ENCODE measurements around the gene GRHPR.
"Not testable (repeated sequence)": the region's sequence is repeated elsewhere in the genome, so short reads cannot be mapped to it uniquely, and the experiment has no call there.

GRHPR gene

DNA sequence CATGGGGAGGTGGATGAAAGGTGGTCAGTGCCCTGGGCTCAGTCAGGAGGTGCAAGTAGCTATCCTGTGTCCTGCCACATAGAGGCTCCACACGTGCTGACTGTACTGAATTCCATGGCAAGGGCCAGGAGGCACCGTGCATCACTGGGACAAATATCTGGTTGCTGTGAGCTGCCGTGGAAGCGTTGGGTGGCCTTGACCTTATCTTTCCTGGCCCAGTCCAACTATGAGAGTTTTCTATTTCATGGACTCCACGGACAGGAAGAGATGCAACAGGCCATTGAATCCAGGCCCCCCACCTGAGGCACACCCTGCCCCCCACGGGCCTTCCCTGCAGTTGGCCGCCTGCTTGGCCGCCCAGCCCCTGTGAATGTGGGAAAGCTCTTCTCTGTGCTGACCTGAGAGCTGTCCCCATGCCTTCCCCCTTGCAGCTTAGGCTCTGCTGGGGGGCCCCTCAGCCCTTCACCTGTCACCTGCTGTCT, 1.7 kb downstream of the GRHPR start:
- DNase-seq = no peak

DNA sequence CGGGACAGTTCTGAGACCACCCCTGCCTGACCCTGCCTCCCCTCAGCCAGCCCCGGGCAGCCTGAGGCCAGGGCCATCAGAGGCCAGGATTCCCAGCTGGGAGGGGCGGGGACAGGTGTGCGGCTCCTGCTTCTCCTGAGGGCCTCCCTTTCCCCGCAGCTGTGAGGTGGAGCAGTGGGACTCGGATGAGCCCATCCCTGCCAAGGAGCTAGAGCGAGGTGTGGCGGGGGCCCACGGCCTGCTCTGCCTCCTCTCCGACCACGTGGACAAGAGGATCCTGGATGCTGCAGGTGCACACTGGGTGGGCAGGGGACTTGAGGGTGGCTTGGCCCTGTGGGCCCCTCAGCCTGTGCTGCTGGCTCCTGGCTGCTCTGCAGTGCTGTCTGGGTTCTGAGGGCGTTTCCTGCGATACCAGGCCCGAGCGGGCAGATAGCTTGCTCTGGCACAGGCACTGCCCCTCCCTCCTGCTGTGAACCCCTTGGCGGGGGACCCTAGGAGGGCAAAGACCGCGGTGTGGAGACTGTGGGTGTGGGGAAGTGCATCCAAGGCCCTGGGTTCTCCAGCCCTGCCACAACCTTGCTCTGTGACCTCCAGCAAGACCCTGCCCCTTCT, 2.3 kb downstream of the GRHPR start:
- DNase-seq = no peak

GRCh38 chr9:37425298-37425752, 2.8 kb downstream of the GRHPR start:
- no peak for DNase-seq

- DNase-seq = not testable (repeated sequence)
Observed at GRCh38 chr9:37426431-37426830, 3.9 kb downstream of the GRHPR start.

- no peak for DNase-seq
Observed at GRCh38 chr9:37426846-37427245, 4.3 kb downstream of the GRHPR start.

- no peak for DNase-seq
Observed at GRCh38 chr9:37428345-37428744, 5.8 kb downstream of the GRHPR start.

GRCh38 chr9:37429441-37430285, 7.2 kb downstream of the GRHPR start:
- no peak for DNase-seq

GRCh38 chr9:37430841-37431597, 8.5 kb downstream of the GRHPR start:
- no peak for DNase-seq

- DNase-seq = no peak
Observed at GRCh38 chr9:37432020-37432419, 9.5 kb downstream of the GRHPR start.

DNA sequence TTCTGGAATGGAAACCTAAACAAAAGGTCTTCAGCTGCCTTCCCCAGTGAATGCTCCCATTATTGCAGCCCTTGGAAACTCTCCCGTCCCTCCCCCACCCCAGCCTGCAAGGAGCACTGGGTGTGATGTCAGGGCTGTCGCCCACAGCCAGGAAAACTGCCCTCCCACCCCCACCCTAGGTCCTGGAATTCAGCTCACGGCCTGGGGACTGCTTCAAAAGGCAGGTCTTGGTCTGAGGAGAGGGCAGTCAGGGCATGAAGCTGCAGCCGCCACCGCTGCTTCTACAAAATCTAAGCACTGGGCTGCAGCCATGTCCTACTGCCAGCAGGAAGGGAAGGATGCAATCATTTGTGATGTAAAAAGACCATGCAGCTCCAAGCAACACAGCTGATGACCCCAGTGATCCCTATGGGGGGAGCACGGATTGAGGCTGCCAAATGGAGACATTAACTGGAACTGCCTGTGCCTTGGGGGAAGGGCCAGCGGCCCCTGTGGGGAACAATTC, 11.4 kb downstream of the GRHPR start:
- no peak for DNase-seq

GRCh38 chr9:37436540-37436939, 14.0 kb downstream of the GRHPR start:
- no peak for DNase-seq

- DNase-seq = no peak
Observed at GRCh38 chr9:37437010-37437409, 14.5 kb downstream of the GRHPR start.

DNA sequence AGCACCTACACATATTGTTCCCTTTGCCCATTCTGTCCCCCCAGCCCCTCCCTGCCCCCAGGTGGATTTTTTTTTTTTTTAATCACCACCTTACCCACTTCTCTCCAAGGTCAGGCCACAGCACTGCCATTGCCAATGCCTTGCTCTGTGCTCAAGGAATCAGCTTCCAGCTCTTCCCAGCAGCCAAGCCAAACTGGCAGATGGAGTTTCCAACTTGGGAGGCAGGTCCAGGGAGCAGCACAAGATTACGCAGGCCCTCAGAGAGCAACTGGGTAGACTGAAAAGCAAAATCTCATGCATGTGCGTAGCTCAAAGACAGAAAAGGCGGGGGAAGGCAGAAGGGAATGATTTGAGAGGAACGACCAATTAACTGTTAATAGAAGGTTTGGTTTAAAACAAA, 15.1 kb downstream of the GRHPR start:
- DNase-seq = no peak

- no peak for DNase-seq
Observed at GRCh38 chr9:37438359-37438758, 15.9 kb downstream of the GRHPR start.

- no peak for DNase-seq
Observed at GRCh38 chr9:37441776-37442370, 19.4 kb downstream of the GRHPR start.

DNA sequence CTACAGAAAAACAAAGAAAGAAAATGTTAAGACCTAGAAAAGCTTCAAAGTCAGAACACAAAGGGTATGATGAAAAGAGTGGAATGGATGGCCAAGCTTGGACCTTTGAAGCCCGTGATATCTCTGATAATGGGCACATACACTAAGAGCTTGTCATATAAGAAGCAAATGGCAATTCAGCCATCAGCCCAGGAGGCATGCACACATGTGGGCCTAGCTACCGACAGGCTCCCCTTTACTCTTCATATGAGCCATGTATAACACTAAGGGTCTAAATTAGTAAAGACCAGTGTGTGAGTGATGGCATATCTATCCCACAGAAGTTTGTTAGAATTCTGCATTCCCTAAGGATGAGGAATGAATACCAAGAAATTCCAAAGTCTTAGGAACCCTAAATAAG, 20.1 kb downstream of the GRHPR start:
- no peak for DNase-seq

GRCh38 chr9:37443566-37443965, 21.1 kb downstream of the GRHPR start:
- no peak for DNase-seq

DNA sequence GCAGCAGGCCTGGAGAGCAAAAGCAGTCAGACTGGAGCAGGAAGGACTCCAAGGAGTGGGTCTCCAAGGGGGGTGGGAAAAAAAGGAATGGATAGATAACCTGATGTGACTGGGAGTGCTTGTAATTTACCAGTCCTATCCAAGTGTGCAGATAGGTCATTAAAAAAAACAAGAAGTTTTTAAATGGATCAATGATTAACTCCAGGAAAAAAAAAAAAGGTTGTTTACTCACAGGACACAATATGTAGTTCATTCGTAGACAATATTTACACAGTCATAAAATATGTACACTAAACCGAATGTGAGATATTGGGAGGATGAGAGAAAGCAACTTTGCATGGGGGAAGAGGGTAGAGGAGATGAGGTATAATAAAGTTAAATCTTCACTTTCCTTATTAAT, 22.4 kb downstream of the GRHPR start:
- DNase-seq = no peak

GRCh38 chr9:37445832-37446231, 23.3 kb downstream of the GRHPR start:
- DNase-seq = no peak

DNA sequence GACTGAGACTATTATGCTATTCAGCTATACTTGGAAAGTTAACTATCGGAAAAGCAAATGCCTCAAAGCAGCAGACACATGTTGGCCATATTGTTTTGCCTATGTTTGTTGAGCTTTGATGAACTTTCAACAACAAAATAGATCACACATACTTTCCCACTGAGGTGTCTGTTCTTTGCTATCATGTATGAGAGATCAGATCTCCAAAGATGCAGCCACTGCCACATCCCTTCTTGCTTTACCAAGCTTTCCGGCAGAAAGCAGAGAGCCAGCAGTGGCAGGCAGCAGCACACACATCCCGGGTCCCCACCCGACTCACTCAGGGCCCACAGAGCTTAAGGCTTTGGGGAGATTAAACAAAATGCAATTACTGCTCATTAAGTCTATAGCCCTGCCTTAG, 23.9 kb downstream of the GRHPR start:
- DNase-seq = no peak

DNA sequence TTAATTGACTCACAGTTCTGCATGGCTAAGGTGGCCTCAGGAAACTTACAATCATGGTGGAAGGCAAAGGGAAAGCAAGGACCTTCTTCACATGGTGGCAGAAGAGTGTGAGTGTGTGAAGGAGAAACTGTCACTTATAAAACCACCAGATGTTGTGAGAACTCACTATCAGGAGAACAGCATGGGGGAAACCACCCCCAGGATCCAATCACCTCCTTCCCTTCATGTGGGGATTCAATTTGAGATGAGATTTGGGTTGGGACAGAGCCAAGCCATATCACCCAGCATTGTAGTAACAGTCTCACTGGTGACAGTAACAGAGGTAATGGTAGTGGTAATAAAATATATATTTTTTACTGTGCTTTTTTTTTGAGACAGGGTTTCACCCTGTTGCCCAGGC, 24.6 kb downstream of the GRHPR start:
- DNase-seq = no peak

GRCh38 chr9:37449862-37450632, 27.6 kb downstream of the GRHPR start:
- DNase-seq = no peak

Measured in OCI-M1 (cell line).